GM23338 (cell line): ENCODE results near the gene POLA1. TPM values are rescaled to one million over a fixed set of nuclear protein-coding genes. Genes with fewer than 3 reads are reported as not detected.

ENCODE experiments used
- ATAC-seq: fragments of 200-7000 bp; cut with Tn5 transposase; 3 replicates; pipeline ENCODE4 v1.9.1; 2020
- DNase-seq: peaks from one replicate; pipeline ENCODE4 v3.0.0-alpha.2; 2015; ENCODE audit warnings: low spot score
- H2AFZ ChIP-seq: fragments of 200-600 bp; sonication (generic); 2 replicates; pipeline ENCODE4 v1.8.0; 2016; ENCODE audit warnings: antibody characterized with exemption, mild to moderate bottlenecking, moderate library complexity
- H3F3A ChIP-seq: fragments of 200-600 bp; sonication (generic); replicated peaks from 2 replicates; pipeline ENCODE4 v1.8.0; 2017; ENCODE audit warnings: antibody characterized with exemption, mixed run types, low read depth
- H3K27ac ChIP-seq: fragments of 200-600 bp; sonication (generic); 2 replicates; pipeline ENCODE4 v1.6.1; 2016; ENCODE audit warnings: low read depth
- H3K27me3 ChIP-seq: fragments of 200-600 bp; sonication (generic); 2 replicates; pipeline ENCODE4 v1.8.0; 2016; ENCODE audit warnings: mild to moderate bottlenecking, mixed run types, moderate library complexity; ENCODE audit not compliant: insufficient read depth
- H3K36me3 ChIP-seq: fragments of 200-600 bp; sonication (generic); 2 replicates; pipeline ENCODE4 v1.8.0; 2016; ENCODE audit warnings: mild to moderate bottlenecking; ENCODE audit not compliant: insufficient read depth
- H3K4me1 ChIP-seq: fragments of 200-600 bp; sonication (generic); 2 replicates; pipeline ENCODE4 v1.8.0; 2016; ENCODE audit warnings: mild to moderate bottlenecking, moderate library complexity; ENCODE audit not compliant: insufficient read depth
- H3K4me2 ChIP-seq: fragments of 200-600 bp; sonication (generic); 2 replicates; pipeline ENCODE4 v1.7.1; 2017; ENCODE audit warnings: mixed run types
- H3K4me3 ChIP-seq: fragments of 200-600 bp; sonication (generic); 2 replicates; pipeline ENCODE4 v1.6.1; 2016; ENCODE audit warnings: mixed run types
- H3K79me2 ChIP-seq: fragments of 200-600 bp; sonication (generic); replicated peaks from 2 replicates; pipeline ENCODE4 v1.8.0; 2017; ENCODE audit warnings: mild to moderate bottlenecking; ENCODE audit not compliant: insufficient read depth
- H3K9me2 ChIP-seq: fragments of 200-600 bp; sonication (generic); 2 replicates; pipeline ENCODE4 v1.8.0; 2017; ENCODE audit not compliant: insufficient read depth
- H4K20me1 ChIP-seq: fragments of 200-600 bp; sonication (generic); replicated peaks from 2 replicates; pipeline ENCODE4 v1.8.0; 2017; ENCODE audit warnings: mild to moderate bottlenecking; ENCODE audit not compliant: insufficient read depth
- H3K27ac Mint-ChIP-seq: 2 replicates; pipeline ENCODE4 v1.8.0; 2020; ENCODE audit warnings: inconsistent platforms, mild to moderate bottlenecking, moderate library complexity, mixed read lengths
- H3K27me3 Mint-ChIP-seq: 3 replicates; pipeline ENCODE4 v1.8.0; 2022; ENCODE audit warnings: low read depth, mild to moderate bottlenecking, moderate library complexity, mixed read lengths, inconsistent platforms; ENCODE audit not compliant: insufficient read depth, poor library complexity
- H3K36me3 Mint-ChIP-seq: 3 replicates; pipeline ENCODE4 v1.8.0; 2021; ENCODE audit warnings: low read depth, mild to moderate bottlenecking, inconsistent platforms, moderate library complexity, mixed read lengths
- H3K4me1 Mint-ChIP-seq: 3 replicates; pipeline ENCODE4 v1.8.0; 2020; ENCODE audit warnings: mild to moderate bottlenecking, inconsistent platforms, mixed read lengths
- H3K4me3 Mint-ChIP-seq: 3 replicates; pipeline ENCODE4 v1.8.0; 2021; ENCODE audit warnings: moderate library complexity, mild to moderate bottlenecking, inconsistent platforms, mixed read lengths
- H3K9me3 Mint-ChIP-seq: 3 replicates; pipeline ENCODE4 v1.8.0; 2020; ENCODE audit warnings: moderate library complexity, mild to moderate bottlenecking, inconsistent platforms, mixed read lengths
- CREB1 ChIP-seq: fragments of 250-450 bp; sonication (Bioruptor Pico); IDR thresholded peaks from 2 replicates; pipeline ENCODE4 v1.5.0; 2020; ENCODE audit warnings: low read depth, mild to moderate bottlenecking, moderate library complexity
- EZH2 ChIP-seq: fragments of 200-600 bp; sonication (generic); IDR thresholded peaks from one replicate; pipeline ENCODE4 v1.8.0; 2017; ENCODE audit warnings: antibody characterized with exemption, mild to moderate bottlenecking, low read depth; ENCODE audit not compliant: unreplicated experiment
- EZH2phosphoT487 ChIP-seq: fragments of 200-600 bp; sonication (generic); IDR thresholded peaks from one replicate; pipeline ENCODE4 v1.8.1; 2018; ENCODE audit warnings: antibody characterized with exemption; ENCODE audit not compliant: unreplicated experiment
- JUNB ChIP-seq: IDR thresholded peaks from one replicate; pipeline ENCODE4 v1.6.1; 2016; ENCODE audit warnings: antibody characterized with exemption; ENCODE audit not compliant: unreplicated experiment
- NANOG ChIP-seq: IDR thresholded peaks from 2 replicates; pipeline ENCODE4 v1.6.1; 2016; ENCODE audit warnings: antibody characterized with exemption, borderline replicate concordance
- POLR2AphosphoS5 ChIP-seq: IDR thresholded peaks from 2 replicates; pipeline ENCODE4 v1.6.1; 2016; ENCODE audit warnings: antibody characterized with exemption, low read depth
- STAT1 ChIP-seq: IDR thresholded peaks from one replicate; pipeline ENCODE4 v1.6.1; 2016; ENCODE audit warnings: antibody characterized with exemption; ENCODE audit not compliant: unreplicated experiment
- ZNF114 ChIP-seq: fragments of 250-450 bp; sonication (Bioruptor Pico); IDR thresholded peaks from 2 replicates; pipeline ENCODE4 v1.5.0; 2020; ENCODE audit warnings: mild to moderate bottlenecking, moderate library complexity
- ZNF331 ChIP-seq: fragments of 250-450 bp; sonication (Bioruptor Pico); IDR thresholded peaks from 2 replicates; pipeline ENCODE4 v1.5.0; 2020; ENCODE audit warnings: low read depth, mild to moderate bottlenecking, moderate library complexity
- polyA plus RNA-seq: library from polyadenylated mRNA; unstranded; fragments of >200 nt; fragmentation: Nextera tagmentation; extraction: Ambion mirVana; gene quantifications from 2 replicates; pipeline ENCODE4 v1.2.1, GENCODE V29; 2016
- total RNA-seq: library from RNA; depleted of rRNA; stranded (reverse); fragments of >200 nt; shearing (Covaris generic); gene quantifications from 2 replicates; pipeline ENCODE4 v1.2.3, GENCODE V29; 2014
- TF ChIP-seq, protein P1 (sequence below): IDR thresholded peaks from one replicate; pipeline ENCODE4 v1.6.1; 2018; ENCODE audit warnings: antibody characterized with exemption; ENCODE audit not compliant: unreplicated experiment
- TF ChIP-seq, protein P2 (sequence below): fragments of 250-450 bp; sonication (Bioruptor Pico); IDR thresholded peaks from 2 replicates; pipeline ENCODE4 v1.5.0; 2020; ENCODE audit warnings: mild to moderate bottlenecking, moderate library complexity
- TF ChIP-seq, protein P3 (sequence below), 2 experiments: fragments of 200-600 bp in 1 of 2; sonication (generic) in 1 of 2; conservative IDR thresholded peaks; 2 replicates each; pipeline versions ENCODE4 v1.5.1 to v1.6.1; 2016 to 2017; ENCODE audit warnings: antibody characterized with exemption in 2 of 2, low read depth in 2 of 2, mild to moderate bottlenecking in 2 of 2, moderate library complexity in 1 of 2
- TF ChIP-seq, protein P4 (sequence below): IDR thresholded peaks from 2 replicates; pipeline ENCODE4 v1.6.1; 2016; ENCODE audit warnings: antibody characterized with exemption

POLA1 gene
- total and polyA plus RNA-seq, 2 experiments from 2014 or later = 12.6 to 36.6 TPM

DNA sequence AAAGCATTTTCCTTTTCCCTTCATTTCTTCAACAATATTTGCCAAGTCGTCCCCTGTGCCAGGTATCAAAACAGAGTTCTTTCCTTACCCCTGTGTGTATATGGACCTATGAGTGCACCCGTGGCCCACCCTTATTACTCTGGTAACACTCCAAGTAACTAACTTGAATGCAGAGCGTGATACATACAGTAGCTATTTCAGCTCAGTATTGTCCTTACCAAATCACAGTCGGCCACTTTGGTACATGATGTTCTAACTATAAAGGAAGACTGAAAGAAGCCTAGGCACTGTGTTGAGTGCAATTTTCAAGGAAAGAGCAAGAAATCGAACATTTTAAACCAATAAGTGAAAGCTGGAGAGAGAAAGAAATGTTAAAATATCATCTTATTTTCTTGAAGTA is 233.7 kb downstream of the POLA1 start:
- no peak for DNase-seq
- H3K9me2 ChIP-seq = no peaks in the 10 kb centered on the region

More for the DNA sequence above, 233.7 kb downstream of the POLA1 start:
- no peaks in the 10 kb centered on the region for H3K79me2 ChIP-seq
- H3K4me3 ChIP-seq = no peak overlapping the region
- H3K27me3 Mint-ChIP-seq = peaks cover 2% of the 10 kb centered on the region
- peaks cover 16% of the 10 kb centered on the region; the same call in 2 of the 3 replicates for H3K4me1 Mint-ChIP-seq
- H4K20me1 ChIP-seq = no peaks in the 10 kb centered on the region
- H3K27me3 ChIP-seq = no peaks in the 10 kb centered on the region
- H3K4me2 ChIP-seq = no peak overlapping the region
- H3F3A ChIP-seq = no peaks in the 10 kb centered on the region
- H3K36me3 Mint-ChIP-seq = peaks cover 4% of the 10 kb centered on the region; the same call in 2 of the 3 replicates
- H2AFZ ChIP-seq = no peak overlapping the region
- TF ChIP-seq POLR2AphosphoS5 (no peak), CREB1 (no peak), STAT1 (no peak), ZNF331 (CRISPR knock-in tag) (no peak), JUNB (no peak), EZH2phosphoT487 (no peak), EZH2 (no peak), ZNF114 (no peak), NANOG (no peak)
- TF ChIP-seq, protein P1, sequence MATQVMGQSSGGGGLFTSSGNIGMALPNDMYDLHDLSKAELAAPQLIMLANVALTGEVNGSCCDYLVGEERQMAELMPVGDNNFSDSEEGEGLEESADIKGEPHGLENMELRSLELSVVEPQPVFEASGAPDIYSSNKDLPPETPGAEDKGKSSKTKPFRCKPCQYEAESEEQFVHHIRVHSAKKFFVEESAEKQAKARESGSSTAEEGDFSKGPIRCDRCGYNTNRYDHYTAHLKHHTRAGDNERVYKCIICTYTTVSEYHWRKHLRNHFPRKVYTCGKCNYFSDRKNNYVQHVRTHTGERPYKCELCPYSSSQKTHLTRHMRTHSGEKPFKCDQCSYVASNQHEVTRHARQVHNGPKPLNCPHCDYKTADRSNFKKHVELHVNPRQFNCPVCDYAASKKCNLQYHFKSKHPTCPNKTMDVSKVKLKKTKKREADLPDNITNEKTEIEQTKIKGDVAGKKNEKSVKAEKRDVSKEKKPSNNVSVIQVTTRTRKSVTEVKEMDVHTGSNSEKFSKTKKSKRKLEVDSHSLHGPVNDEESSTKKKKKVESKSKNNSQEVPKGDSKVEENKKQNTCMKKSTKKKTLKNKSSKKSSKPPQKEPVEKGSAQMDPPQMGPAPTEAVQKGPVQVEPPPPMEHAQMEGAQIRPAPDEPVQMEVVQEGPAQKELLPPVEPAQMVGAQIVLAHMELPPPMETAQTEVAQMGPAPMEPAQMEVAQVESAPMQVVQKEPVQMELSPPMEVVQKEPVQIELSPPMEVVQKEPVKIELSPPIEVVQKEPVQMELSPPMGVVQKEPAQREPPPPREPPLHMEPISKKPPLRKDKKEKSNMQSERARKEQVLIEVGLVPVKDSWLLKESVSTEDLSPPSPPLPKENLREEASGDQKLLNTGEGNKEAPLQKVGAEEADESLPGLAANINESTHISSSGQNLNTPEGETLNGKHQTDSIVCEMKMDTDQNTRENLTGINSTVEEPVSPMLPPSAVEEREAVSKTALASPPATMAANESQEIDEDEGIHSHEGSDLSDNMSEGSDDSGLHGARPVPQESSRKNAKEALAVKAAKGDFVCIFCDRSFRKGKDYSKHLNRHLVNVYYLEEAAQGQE = no peak
- TF ChIP-seq, protein P2, sequence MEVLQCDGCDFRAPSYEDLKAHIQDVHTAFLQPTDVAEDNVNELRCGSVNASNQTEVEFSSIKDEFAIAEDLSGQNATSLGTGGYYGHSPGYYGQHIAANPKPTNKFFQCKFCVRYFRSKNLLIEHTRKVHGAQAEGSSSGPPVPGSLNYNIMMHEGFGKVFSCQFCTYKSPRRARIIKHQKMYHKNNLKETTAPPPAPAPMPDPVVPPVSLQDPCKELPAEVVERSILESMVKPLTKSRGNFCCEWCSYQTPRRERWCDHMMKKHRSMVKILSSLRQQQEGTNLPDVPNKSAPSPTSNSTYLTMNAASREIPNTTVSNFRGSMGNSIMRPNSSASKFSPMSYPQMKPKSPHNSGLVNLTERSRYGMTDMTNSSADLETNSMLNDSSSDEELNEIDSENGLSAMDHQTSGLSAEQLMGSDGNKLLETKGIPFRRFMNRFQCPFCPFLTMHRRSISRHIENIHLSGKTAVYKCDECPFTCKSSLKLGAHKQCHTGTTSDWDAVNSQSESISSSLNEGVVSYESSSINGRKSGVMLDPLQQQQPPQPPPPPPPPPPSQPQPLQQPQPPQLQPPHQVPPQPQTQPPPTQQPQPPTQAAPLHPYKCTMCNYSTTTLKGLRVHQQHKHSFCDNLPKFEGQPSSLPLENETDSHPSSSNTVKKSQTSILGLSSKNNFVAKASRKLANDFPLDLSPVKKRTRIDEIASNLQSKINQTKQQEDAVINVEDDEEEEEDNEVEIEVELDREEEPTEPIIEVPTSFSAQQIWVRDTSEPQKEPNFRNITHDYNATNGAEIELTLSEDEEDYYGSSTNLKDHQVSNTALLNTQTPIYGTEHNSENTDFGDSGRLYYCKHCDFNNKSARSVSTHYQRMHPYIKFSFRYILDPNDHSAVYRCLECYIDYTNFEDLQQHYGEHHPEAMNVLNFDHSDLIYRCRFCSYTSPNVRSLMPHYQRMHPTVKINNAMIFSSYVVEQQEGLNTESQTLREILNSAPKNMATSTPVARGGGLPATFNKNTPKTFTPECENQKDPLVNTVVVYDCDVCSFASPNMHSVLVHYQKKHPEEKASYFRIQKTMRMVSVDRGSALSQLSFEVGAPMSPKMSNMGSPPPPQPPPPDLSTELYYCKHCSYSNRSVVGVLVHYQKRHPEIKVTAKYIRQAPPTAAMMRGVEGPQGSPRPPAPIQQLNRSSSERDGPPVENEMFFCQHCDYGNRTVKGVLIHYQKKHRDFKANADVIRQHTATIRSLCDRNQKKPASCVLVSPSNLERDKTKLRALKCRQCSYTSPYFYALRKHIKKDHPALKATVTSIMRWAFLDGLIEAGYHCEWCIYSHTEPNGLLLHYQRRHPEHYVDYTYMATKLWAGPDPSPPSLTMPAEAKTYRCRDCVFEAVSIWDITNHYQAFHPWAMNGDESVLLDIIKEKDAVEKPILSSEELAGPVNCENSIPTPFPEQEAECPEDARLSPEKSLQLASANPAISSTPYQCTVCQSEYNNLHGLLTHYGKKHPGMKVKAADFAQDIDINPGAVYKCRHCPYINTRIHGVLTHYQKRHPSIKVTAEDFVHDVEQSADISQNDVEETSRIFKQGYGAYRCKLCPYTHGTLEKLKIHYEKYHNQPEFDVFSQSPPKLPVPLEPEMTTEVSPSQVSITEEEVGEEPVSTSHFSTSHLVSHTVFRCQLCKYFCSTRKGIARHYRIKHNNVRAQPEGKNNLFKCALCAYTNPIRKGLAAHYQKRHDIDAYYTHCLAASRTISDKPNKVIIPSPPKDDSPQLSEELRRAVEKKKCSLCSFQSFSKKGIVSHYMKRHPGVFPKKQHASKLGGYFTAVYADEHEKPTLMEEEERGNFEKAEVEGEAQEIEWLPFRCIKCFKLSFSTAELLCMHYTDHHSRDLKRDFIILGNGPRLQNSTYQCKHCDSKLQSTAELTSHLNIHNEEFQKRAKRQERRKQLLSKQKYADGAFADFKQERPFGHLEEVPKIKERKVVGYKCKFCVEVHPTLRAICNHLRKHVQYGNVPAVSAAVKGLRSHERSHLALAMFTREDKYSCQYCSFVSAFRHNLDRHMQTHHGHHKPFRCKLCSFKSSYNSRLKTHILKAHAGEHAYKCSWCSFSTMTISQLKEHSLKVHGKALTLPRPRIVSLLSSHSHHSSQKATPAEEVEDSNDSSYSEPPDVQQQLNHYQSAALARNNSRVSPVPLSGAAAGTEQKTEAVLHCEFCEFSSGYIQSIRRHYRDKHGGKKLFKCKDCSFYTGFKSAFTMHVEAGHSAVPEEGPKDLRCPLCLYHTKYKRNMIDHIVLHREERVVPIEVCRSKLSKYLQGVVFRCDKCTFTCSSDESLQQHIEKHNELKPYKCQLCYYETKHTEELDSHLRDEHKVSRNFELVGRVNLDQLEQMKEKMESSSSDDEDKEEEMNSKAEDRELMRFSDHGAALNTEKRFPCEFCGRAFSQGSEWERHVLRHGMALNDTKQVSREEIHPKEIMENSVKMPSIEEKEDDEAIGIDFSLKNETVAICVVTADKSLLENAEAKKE (CRISPR knock-in tag) = no peak
- TF ChIP-seq, protein P3, sequence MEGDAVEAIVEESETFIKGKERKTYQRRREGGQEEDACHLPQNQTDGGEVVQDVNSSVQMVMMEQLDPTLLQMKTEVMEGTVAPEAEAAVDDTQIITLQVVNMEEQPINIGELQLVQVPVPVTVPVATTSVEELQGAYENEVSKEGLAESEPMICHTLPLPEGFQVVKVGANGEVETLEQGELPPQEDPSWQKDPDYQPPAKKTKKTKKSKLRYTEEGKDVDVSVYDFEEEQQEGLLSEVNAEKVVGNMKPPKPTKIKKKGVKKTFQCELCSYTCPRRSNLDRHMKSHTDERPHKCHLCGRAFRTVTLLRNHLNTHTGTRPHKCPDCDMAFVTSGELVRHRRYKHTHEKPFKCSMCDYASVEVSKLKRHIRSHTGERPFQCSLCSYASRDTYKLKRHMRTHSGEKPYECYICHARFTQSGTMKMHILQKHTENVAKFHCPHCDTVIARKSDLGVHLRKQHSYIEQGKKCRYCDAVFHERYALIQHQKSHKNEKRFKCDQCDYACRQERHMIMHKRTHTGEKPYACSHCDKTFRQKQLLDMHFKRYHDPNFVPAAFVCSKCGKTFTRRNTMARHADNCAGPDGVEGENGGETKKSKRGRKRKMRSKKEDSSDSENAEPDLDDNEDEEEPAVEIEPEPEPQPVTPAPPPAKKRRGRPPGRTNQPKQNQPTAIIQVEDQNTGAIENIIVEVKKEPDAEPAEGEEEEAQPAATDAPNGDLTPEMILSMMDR (conservative IDR thresholded peaks at IDR 0.05; ENCODE audit: low read depth in 2 of 2) = no peak
- TF ChIP-seq, protein P4, sequence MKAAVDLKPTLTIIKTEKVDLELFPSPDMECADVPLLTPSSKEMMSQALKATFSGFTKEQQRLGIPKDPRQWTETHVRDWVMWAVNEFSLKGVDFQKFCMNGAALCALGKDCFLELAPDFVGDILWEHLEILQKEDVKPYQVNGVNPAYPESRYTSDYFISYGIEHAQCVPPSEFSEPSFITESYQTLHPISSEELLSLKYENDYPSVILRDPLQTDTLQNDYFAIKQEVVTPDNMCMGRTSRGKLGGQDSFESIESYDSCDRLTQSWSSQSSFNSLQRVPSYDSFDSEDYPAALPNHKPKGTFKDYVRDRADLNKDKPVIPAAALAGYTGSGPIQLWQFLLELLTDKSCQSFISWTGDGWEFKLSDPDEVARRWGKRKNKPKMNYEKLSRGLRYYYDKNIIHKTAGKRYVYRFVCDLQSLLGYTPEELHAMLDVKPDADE = no peak
- no peaks in the 10 kb centered on the region for H3K9me3 Mint-ChIP-seq
- no peak overlapping the region for H3K27ac ChIP-seq
- H3K4me3 Mint-ChIP-seq = no peak overlapping the region
- 0 out of 2 replicates have a peak, but pooled peaks cover 4% of the 10 kb centered on the region for H3K4me1 ChIP-seq
- ATAC-seq = no peak
- no peak overlapping the region for H3K27ac Mint-ChIP-seq
- no peaks in the 10 kb centered on the region for H3K36me3 ChIP-seq
